ENCODE measurements around the gene CEBPE.
A peak's percentile ranks its signal among the peaks of the same experiment; 100 is the strongest.

Gene CEBPE

DNA sequence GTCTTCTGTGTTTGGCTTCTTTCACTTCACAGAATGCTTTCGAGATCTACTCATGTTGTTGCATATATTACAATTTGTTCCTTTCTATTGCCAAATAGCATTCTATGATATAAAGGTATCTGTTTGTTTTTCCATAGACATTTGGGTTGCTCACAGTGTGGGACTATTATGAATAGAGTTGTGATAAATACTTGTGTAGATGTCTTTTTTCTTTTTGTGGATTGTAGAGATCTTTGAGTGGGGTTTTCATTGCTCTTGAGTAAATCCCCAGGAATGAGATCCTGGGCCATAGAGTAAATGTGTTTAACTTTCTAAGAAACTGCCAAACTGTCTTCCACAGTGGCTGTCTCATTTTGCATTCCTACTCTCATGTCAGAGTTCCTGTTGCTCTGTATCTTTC lies 24.9 kb upstream of the CEBPE start:
- no peak for DNase-seq (ENCODE audit: low read depth, low spot score)

DNA sequence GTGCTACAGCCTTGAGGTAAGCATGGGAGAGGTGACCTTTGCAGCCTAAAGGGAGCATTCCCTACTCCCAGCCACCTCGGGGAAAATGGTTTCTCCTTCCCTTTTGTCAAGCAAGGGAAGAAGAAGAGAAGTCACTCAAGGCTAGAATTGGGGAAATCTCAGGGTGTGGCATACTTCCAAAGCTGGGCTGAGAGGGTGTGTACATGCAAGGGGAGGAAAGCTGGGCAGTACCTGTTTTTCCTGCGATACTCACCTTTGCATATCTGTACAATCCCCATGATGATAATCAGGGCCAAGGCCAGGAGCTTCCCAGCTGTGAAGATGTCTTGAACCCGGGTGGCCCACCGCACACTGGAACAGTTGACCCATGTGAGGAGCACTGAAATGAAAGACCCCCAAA lies 23.8 kb upstream of the CEBPE start:
- DNase-seq (ENCODE audit: low read depth, low spot score): no peak

DNA sequence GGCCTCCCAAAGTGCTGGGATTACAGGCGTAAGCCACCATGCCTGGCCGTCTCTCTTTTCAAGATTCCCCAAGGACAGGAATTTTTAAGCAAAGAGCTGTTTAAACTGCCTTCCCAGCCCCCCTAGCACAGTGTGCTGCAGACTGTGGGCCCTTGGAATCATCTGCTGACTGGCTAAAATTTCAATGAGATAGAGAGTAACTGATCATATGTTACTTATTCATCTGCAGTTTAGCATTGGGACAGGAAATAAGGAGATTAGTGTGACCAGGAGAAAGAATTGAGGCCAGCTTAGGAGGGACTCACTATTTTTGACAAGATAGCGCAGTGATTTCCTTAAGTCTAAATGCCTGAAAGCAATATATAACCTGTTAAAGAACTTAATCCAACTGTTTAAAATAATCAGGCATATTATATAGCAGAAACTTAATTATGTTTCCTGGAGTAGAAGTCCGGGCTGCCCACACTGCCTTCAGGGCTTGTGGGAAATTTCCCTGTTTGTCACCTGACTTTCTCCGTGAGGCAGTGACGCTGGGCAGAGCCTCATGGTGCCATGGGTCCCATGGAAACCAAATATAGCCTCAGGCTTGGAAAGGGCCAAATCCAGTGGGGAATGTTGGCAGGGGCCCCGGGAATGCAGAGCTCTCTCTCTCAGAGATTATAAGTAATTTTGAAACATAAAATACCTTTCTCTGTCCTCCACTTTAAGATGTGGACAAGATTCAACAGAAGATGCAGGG lies 22.8 kb upstream of the CEBPE start:
- DNase-seq (ENCODE audit: low read depth, low spot score): peak; percentile 71

DNA sequence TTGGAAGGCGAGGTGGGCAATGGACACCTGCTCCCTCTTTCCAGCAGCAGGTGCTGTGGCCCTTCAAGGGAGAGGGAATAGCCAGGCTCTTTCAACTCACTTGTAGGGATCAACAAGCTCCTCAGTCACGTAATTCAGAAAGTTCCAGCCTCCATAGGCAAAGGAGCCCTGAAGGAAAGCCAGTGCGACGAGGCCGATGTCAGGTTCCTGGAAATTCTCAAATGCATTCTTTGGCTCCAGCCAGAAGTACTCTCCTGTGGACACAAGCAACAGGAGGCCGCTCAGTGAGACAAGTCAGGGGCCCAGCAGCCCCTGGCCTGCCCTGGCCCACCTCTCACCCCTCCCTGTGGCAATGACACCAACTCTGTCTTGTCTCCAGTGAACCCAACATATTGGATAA lies 21.3 kb upstream of the CEBPE start:
- DNase-seq (ENCODE audit: low read depth, low spot score): no peak

DNA sequence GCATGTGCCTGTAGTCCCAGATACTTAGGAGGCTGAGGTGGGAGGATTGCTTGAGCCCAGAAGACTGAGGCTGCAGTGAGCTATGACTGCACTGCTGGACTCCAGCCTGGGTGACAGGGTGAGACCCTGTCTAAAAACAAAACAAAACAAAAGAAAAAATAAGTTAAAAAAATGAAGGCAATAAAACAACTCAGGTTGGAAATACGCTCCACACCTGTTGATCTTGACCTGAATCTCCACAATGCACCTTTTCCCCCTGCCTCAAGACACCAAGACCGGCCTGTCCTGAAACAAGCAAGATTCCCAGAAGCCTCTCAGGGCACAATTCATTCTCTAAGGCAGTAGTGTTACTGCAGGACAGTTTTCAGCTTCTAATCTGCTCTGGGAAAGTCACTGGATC lies 20.8 kb upstream of the CEBPE start:
- no peak for DNase-seq (ENCODE audit: low read depth, low spot score)

DNA sequence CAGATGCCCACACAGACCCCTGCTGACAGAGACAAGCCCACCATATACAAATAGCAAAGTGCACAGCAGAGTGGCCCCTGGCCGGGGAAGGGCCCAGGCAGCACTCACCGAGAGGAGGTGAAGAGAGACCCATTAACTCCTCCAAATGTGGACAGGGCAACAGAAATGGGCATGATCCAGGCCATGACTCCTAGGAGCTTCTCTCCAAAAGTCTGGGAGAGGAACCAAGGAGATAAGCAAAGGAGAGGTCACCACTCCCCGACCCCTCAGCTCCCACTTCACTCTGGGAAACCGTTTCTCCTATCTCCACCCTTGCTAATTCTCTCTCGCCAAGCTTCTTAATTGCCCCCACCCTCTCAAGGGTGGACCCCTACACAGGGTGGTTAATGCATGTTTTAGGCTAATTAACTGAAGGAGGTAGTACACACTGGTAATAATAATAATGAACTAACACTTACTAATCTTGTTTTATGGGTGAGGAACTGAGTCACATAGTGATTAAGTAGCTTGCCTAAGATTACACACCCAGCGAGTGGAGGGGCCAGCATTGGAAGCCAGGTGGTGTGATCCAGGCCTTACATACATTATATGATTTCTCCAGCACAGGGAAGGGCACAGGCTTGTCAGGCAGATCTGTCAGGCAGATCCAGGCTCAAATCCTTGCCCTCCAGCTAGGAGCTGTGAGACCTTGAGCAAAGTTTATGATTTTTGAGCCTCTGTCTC lies 18.9 kb upstream of the CEBPE start:
- no peak for DNase-seq (ENCODE audit: low read depth, low spot score)

DNA sequence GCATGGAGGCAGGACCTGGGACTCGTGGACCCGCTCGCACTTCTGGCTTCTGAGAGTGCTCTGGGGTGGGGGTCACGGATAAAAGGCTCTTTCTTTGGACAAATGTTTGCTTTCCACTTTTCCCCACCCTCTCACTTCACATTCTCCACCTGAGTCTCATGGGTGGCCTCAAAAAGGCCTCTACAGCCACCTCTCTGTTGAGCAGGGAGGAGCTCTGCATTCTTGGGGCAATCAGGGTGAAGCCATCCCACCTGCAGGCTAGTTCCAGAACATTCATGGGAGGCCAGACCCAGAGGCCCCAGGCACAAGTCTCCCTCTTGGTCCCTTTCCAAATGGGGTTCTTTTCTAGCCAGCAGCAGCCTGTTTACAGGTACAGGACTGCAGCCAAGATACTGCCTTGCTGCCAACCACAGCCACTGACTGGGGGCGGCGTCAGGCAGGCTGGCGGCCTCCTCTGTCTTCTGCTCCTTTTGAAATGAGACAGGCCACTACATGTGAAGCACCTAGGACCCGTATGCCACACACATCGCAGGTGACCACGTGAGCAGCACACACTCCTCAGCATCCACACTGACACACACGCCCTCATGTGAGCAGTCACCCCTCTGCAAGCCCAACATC lies 18.2 kb upstream of the CEBPE start:
- DNase-seq (ENCODE audit: low read depth, low spot score): no peak

DNA sequence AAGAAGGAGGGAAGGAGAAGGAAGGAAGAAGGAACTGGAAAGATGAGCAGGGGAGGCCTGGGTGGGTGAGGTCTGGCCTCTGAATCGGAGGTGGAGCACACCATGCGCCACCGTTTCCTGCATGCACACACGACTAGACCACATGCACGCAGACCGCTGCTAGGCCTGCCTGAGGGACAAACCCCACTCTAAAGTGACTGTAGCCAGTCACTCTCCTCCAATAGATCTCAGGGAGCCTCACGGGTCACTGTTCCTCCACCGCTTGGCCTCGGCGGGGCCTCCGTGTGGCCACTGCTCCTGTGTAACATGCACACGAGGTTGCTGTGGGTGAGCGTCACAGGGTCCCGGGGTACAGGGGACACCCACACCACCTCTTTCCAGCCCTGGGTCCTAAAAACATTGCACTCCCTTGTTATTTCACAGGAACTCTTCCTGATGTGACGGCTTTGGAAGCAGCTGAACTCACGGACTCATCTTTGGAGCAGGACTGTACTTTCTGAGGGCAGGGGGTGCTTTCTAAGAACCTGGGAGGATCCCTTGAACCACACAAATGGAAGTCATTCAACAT lies 17.6 kb upstream of the CEBPE start:
- DNase-seq (ENCODE audit: low read depth, low spot score): no peak

DNA sequence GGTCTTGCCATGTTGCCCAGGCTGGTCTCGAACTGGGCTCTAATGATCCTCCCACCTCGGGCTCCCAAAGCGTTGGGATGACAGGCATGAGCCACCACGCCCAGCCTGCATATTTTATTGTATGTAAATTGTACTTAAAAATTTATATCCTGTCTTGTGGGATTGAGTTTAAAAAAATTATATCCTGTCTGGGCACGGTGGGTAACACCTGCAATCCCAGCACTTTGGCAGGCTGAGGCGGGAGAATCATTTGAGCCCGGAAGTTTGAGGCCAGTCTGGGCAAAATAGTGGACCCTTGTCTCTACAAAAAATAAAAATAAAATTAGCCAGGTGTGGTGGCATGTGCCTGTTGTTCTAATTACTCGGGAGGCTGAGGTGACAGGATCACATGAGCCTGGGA lies 13.9 kb upstream of the CEBPE start:
- no peak for DNase-seq (ENCODE audit: low read depth, low spot score)

DNA sequence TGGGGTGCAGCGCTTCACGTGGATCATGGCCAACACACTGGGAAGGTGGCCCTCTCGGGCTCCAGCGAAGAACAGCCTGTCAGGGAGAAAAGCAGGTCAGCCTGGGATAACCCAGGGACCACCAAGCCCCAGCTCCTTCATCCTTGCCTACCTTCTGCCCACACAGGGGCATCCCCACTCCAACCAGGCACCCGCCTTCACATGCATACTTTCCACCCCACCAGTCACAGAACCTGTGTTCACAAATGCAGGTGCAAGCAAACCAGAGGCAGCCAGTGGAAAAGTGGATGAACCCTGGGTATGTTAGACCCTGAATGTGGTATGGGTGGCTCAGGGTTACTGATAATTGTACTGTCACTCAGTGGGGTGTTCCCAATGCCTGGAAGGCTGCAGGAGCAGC lies 12.4 kb upstream of the CEBPE start:
- no peak for DNase-seq (ENCODE audit: low read depth, low spot score)

DNA sequence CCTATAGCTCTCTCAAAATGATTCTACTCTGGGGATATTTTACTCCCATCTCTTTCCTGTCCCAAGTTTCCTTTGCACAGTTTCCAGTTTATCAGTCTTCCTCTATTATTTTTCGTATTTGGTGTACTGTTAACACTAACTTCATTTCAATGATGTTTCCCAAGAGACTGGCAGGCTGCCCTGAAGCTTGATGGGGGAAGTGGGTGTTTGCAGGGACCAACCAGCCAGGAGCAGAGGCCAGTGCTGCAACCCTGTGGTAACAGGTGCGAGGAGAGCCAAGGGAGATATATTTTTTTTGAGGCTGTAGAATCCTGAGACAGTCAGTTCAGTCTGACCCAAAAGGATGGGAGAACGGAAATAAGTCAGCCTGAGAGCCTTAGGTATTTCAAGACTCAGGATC lies 11.8 kb upstream of the CEBPE start:
- no peak for DNase-seq (ENCODE audit: low read depth, low spot score)

DNA sequence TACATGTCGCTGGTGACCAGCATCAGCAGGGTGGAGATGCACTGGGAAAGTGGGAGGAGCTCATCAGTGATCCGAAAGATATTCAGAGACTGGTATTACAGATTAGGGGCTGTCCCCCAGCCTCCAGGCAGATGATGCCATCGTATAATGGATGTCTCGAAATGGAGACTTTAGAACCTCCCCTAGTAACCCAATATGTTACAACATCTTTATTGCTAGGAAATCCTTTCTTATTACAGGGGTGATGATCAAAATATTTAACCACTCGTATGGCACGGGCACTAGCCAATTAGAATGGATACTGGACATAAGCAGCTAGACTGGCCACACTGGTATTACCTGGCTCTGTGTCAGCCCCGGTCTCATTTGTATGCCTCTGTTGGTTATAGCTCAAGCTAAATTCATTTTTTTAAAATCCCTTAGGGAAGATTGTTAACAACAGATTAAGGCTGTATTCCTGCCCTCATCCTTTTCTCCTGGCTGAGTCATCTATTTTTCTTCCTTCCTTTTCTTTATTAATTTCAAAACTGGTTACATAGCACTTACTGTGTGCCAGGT lies 10.8 kb upstream of the CEBPE start:
- DNase-seq (ENCODE audit: low read depth, low spot score): no peak

DNA sequence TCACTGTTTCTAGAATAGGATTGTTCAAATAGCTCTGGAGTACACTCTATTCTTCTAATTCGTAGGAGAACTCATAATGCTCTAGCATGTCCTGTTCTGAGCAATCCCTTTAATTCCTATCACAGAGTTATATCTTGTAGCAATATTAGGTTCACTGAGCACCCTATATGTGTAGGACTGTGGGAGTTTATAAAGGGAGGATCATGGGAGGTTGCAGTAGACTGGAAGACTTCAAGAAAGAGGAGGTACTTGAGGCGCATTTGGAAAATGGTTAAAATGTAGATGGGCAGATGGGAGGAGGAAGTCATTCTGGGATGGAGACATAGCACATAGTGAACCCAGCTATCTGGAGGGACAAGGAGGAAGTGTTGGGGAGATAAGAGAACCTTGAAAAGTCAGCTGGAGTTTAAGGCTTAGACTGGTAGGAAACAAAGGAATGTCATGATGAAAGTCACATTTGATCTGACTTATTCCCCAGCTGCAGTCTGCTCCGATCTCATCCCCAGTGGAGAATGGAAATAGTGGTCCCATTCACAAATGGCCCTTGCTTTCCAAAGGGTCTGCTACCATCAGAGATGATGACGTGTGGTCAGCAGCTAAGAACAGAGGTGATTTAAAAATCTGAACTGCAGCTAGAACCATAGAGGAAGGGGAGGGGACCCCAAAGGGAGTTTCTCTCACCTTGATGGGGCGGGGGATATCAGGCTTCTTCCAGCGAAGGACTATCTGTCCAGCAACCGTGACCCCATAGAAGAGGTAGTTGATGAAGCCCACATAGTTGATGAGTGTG lies 10.1 kb upstream of the CEBPE start:
- no peak for DNase-seq (ENCODE audit: low read depth, low spot score)

DNA sequence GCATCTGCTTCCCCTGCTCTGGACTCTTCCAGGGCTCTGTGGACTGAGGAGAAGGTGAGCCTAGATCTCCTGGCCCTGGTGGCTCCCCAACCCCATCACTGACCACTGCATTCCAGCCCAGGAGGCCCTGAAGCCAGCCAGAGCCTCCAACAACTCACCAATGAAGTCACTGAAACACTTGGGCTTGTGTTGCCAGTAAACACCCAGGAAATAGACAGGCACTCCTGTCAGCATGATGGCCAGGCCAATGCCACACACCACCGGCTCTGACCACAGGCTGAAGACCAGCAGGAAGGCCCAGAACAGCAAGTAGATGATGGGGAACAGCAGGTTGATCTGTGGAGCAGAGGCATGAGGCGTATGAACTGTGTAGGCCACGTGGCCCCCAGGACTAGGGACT lies 8.8 kb upstream of the CEBPE start:
- DNase-seq (ENCODE audit: low read depth, low spot score): no peak

DNA sequence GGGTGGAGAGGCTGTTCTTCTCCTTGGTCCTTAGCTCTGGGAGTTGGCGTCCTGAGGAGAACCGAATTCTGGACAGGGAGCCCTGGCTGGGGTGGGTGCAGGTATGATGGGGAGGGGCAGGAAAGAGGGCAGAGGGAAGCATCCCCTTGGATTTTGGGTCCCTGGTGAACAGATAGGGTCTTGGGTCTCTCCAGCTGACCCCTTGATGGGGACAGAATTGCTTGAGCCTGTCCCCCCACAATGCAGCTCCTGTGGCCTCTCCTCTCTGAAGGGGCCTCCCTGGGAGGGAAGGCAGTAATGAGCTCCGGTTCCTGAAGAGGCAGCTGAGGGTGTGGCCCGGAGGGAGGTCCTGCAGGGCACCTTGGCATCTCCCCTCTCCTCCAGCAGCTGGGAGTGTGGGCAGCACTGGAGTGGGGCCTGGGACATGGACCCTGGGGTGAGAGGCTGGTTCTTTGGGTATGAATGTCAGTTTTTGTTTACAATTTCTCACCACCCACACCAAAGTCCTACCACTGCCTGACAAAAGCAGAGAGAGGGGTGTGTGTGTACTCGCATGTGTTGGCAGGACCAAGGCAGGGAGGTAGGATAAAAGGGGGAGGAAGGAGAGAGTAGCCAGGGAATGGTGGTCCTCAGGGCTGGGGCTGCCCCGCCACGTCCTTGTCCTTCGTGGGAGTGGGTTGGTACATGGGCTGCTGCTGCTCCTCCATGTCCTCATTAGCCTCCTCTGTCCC lies 7.7 kb upstream of the CEBPE start:
- no peak for DNase-seq (ENCODE audit: low read depth, low spot score)

DNA sequence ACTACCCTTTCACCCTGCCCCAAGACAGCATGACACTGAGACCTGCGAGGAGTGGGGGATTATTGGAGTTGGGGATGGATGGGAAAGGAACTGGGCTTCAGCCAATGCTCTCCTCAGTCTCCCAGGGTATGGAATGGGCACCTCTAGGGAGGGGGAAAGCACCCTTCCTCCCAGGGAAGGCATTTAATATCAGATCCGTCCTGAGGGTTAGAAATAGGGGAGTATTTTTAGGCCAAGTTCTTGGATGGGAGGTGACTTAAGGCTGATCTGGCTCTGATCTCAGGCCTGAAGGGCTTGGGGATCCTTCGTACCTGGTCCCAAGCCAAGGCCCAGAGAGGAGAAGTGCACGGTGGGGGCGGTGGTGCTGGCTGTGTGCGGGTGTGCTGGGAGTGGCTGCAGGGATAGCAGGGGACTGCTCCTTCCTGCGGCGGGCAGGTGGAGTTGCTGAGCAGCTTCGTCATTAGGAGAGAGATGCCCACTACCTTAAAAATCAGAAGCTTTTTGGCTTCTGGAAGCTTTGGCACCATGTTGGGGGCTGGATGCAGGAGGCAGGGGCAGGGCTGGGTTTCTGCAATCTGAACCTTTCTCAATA lies 7.0 kb upstream of the CEBPE start:
- no peak for DNase-seq (ENCODE audit: low read depth, low spot score)

DNA sequence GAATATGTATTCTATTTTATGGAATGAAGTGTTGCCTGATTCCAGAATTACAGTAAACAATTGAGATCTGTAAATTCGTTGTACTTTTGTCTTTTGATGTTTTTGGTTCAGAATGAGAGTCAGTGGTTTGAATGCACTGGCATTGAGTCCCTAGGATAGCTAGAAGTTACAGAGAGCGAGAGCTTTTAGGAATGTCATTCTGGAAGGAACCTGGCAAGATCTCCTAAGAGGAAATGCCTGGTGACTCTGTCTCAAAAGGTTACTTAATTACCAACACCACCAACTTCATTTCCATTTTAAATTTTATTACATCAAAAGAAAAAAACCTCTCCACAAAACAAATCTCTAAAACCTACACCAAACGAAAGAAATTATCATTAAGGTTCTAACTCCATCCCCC lies 6.0 kb upstream of the CEBPE start:
- DNase-seq (ENCODE audit: low read depth, low spot score): no peak

DNA sequence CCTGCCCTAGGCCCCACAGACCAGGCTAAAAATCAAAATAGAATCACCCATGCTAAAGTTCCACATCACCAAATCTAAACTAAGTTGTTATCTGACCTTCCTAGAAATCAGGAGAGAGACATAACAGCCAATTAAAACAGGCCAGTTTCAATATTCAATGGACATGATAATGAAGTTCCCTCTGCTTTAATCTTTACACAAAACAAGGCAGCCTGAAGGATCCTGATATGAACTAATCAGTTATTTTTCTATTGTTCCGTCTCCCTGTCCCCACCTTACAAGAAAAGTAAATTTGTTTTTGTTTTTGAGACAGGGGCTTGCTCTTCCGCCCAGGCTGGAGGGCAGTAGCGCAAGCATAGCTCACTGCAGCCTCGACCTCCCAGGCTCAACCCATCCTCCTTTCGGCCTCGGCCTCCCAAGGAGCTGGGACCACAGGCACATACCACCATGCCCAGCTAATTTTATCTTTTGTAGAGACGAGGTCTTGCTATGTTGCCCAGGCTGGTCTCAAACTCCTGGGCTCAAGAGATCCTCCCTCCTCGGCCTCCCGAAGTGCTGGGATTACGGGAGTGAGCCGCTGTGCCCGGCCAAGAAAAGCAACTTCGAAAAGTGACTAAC lies 5.4 kb upstream of the CEBPE start:
- DNase-seq (ENCODE audit: low read depth, low spot score): no peak

DNA sequence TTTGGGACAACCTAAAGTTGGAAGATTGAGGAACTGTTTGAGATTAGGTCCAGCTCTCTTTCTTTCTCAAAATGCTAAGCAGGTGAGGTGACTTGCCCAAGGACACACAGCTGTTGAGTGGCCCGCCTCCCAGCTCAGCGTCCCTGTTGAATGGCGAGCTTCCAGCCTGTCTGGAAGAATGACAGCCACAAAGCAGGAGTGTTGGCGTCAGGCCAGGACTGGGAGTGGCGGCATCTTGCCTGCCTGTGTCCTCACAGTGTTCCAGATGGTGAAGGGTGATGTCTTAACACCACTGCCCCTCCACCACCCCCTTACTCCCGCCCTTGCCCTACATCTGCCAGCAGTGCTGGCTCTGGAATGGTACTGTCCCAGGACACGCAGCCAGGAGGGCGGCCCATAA lies 4.4 kb upstream of the CEBPE start:
- no peak for DNase-seq (ENCODE audit: low read depth, low spot score)

DNA sequence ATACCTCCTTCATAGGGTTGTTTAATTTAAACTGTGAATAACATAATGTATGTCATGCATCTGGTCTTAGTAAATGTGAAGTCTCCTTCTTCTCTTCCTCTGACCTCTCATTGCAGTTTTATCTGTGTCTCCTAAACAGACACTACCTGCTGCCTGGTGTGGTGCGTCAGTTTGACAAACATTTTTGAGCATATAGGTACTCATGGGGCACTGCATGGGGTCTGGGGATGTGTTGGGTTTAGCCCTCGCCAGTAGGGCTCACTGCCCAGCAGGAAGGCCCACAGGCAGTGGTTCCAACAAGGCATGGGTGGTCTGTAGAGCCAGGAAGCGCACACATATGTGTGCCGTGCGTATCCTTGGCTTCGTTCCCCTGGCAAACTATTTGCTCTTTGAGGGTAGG lies 3.0 kb upstream of the CEBPE start:
- DNase-seq (ENCODE audit: low read depth, low spot score): no peak
